Measurements from ENCODE around the gene STIM1. TPM values are rescaled to one million over a fixed set of nuclear protein-coding genes. Genes with fewer than 3 reads are reported as not detected.

Gene STIM1
- total RNA-seq, 1 experiment from 2014 or later, result 18.0 TPM

DNA sequence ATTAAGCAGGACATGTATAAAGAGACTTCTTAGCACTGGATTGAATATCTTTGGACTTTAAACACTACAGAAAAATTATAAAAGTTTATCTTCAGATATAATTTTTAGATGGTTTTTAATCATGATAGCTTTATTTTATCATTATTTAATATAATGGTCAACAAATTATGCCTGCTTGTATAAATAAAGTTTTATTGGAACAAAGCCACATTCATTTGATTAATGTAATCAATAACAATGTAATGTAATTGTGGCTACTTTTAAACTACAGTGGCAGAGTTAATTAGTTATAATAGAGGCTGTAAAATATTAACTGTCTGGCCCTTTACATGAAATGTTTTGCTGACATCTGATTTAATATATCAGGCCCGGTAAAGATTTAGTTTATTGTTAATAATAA is 70.0 kb downstream of the STIM1 start (continued):
- TF ChIP-seq MLX (CRISPR knock-in tag; IDR thresholded peaks at IDR 0.05) (no peak), ATF1 (CRISPR knock-in tag; IDR thresholded peaks at IDR 0.05) (no peak), ZMAT4 (CRISPR knock-in tag; IDR thresholded peaks at IDR 0.05) (no peak), KAT7 (CRISPR knock-in tag; IDR thresholded peaks at IDR 0.05; ENCODE audit: borderline replicate concordance) (no peak), SMAD3 (CRISPR knock-in tag; IDR thresholded peaks at IDR 0.05; ENCODE audit: borderline replicate concordance) (no peak), PRRX2 (CRISPR knock-in tag; IDR thresholded peaks at IDR 0.05) (no peak), NFATC4 (CRISPR knock-in tag; IDR thresholded peaks at IDR 0.05) (no peak), ZNF396 (CRISPR knock-in tag; IDR thresholded peaks at IDR 0.05; ENCODE audit: borderline replicate concordance) (no peak), ZNF138 (CRISPR knock-in tag; conservative IDR thresholded peaks at IDR 0.05) (no peak)

GRCh38 chr11:3926458-3927095 is 71.1 kb downstream of the STIM1 start:
- CTCF ChIA-PET, result interaction anchor here (1.3 to 2.9 kb wide), 3 partner anchors 72 to 146 kb away, joined by 5 to 12 read pairs (median 8); partner anchors contain the start of gene STIM1
- H3K36me3 Mint-ChIP-seq, result no peaks in the 10 kb centered on the region
- no peak for ATAC-seq
- H3K9me3 Mint-ChIP-seq, result peaks cover 10% of the 10 kb centered on the region
- no peak for DNase-seq (ENCODE audit: low spot score)
- peaks cover 2% of the 10 kb centered on the region; the same call in 1 of the 2 replicates for H3K27me3 Mint-ChIP-seq (ENCODE audit: low read depth)
- TF ChIP-seq GRHL2 (CRISPR knock-in tag; IDR thresholded peaks at IDR 0.05; ENCODE audit: insufficient replicate concordance, severe bottlenecking), result no peak
- no peak for TF ChIP-seq NR2C2 (CRISPR knock-in tag; IDR thresholded peaks at IDR 0.05)
- TF ChIP-seq MXD4 (CRISPR knock-in tag; IDR thresholded peaks at IDR 0.05; ENCODE audit: borderline replicate concordance), result no peak
- TF ChIP-seq MYBL2 (CRISPR knock-in tag; IDR thresholded peaks at IDR 0.05), result no peak
- TF ChIP-seq FOXK1 (CRISPR knock-in tag; IDR thresholded peaks at IDR 0.05), result no peak
- TF ChIP-seq ZNF423 (CRISPR knock-in tag; IDR thresholded peaks at IDR 0.05), result no peak
- TF ChIP-seq FOXJ3 (CRISPR knock-in tag; IDR thresholded peaks at IDR 0.05; ENCODE audit: borderline replicate concordance), result no peak
- TF ChIP-seq ESRRA (CRISPR knock-in tag; IDR thresholded peaks at IDR 0.05; ENCODE audit: borderline replicate concordance), result no peak
- TF ChIP-seq ERG (CRISPR knock-in tag; IDR thresholded peaks at IDR 0.05), result no peak
- TF ChIP-seq, protein P1, sequence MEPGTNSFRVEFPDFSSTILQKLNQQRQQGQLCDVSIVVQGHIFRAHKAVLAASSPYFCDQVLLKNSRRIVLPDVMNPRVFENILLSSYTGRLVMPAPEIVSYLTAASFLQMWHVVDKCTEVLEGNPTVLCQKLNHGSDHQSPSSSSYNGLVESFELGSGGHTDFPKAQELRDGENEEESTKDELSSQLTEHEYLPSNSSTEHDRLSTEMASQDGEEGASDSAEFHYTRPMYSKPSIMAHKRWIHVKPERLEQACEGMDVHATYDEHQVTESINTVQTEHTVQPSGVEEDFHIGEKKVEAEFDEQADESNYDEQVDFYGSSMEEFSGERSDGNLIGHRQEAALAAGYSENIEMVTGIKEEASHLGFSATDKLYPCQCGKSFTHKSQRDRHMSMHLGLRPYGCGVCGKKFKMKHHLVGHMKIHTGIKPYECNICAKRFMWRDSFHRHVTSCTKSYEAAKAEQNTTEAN (CRISPR knock-in tag; IDR thresholded peaks at IDR 0.05), result no peak
- no peak for TF ChIP-seq KAT7 (CRISPR knock-in tag; IDR thresholded peaks at IDR 0.05; ENCODE audit: borderline replicate concordance)
- TF ChIP-seq NR1H2 (CRISPR knock-in tag; IDR thresholded peaks at IDR 0.05), result no peak
- TF ChIP-seq ZNF396 (CRISPR knock-in tag; IDR thresholded peaks at IDR 0.05; ENCODE audit: borderline replicate concordance), result no peak
- TF ChIP-seq, protein P2, sequence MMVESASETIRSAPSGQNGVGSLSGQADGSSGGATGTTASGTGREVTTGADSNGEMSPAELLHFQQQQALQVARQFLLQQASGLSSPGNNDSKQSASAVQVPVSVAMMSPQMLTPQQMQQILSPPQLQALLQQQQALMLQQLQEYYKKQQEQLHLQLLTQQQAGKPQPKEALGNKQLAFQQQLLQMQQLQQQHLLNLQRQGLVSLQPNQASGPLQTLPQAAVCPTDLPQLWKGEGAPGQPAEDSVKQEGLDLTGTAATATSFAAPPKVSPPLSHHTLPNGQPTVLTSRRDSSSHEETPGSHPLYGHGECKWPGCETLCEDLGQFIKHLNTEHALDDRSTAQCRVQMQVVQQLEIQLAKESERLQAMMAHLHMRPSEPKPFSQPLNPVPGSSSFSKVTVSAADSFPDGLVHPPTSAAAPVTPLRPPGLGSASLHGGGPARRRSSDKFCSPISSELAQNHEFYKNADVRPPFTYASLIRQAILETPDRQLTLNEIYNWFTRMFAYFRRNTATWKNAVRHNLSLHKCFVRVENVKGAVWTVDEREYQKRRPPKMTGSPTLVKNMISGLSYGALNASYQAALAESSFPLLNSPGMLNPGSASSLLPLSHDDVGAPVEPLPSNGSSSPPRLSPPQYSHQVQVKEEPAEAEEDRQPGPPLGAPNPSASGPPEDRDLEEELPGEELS (CRISPR knock-in tag; IDR thresholded peaks at IDR 0.05), result no peak
- no peak for TF ChIP-seq IRF1 (CRISPR knock-in tag; IDR thresholded peaks at IDR 0.05)
- TF ChIP-seq, protein P3, sequence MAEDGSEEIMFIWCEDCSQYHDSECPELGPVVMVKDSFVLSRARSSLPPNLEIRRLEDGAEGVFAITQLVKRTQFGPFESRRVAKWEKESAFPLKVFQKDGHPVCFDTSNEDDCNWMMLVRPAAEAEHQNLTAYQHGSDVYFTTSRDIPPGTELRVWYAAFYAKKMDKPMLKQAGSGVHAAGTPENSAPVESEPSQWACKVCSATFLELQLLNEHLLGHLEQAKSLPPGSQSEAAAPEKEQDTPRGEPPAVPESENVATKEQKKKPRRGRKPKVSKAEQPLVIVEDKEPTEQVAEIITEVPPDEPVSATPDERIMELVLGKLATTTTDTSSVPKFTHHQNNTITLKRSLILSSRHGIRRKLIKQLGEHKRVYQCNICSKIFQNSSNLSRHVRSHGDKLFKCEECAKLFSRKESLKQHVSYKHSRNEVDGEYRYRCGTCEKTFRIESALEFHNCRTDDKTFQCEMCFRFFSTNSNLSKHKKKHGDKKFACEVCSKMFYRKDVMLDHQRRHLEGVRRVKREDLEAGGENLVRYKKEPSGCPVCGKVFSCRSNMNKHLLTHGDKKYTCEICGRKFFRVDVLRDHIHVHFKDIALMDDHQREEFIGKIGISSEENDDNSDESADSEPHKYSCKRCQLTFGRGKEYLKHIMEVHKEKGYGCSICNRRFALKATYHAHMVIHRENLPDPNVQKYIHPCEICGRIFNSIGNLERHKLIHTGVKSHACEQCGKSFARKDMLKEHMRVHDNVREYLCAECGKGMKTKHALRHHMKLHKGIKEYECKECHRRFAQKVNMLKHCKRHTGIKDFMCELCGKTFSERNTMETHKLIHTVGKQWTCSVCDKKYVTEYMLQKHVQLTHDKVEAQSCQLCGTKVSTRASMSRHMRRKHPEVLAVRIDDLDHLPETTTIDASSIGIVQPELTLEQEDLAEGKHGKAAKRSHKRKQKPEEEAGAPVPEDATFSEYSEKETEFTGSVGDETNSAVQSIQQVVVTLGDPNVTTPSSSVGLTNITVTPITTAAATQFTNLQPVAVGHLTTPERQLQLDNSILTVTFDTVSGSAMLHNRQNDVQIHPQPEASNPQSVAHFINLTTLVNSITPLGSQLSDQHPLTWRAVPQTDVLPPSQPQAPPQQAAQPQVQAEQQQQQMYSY (CRISPR knock-in tag; IDR thresholded peaks at IDR 0.05), result no peak
- TF ChIP-seq MLX (CRISPR knock-in tag; IDR thresholded peaks at IDR 0.05), result no peak
- no peak for TF ChIP-seq ZNF232 (CRISPR knock-in tag; IDR thresholded peaks at IDR 0.05)
- no peak overlapping the region for H3K4me3 Mint-ChIP-seq
- H3K27ac Mint-ChIP-seq, result no peak overlapping the region
- H3K4me1 Mint-ChIP-seq, result no peaks in the 10 kb centered on the region; the same call in 1 of the 2 replicates
- POLR2A ChIA-PET, result no interaction called here

All from WTC11 (cell line).